ENCODE measurements around the gene SEC14L1.

The SEC14L1 gene

GRCh38 chr17:77197115-77197514, 56.3 kb downstream of the SEC14L1 start:
- DNase-seq: no peak

- DNase-seq: no peak
Observed at GRCh38 chr17:77200711-77201110, 59.9 kb downstream of the SEC14L1 start.

DNA sequence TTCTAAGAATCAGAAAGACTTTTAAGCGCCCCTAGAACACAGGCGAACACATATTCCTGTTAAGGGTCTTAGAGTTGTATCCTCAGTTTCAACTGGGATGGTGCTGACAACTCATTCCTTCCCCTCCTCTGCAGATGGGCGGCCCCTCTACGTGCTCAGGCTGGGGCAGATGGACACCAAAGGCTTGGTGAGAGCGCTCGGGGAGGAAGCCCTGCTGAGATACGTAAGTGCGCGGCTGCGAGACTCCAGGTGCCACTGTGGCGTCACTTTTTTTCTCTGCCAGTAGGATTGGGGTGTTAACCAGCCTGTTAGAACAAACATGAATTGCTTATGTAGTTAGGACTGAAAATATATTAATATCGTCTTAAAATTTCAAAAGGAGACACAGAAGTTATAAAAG, 62.7 kb downstream of the SEC14L1 start:
- no peak for DNase-seq

DNA sequence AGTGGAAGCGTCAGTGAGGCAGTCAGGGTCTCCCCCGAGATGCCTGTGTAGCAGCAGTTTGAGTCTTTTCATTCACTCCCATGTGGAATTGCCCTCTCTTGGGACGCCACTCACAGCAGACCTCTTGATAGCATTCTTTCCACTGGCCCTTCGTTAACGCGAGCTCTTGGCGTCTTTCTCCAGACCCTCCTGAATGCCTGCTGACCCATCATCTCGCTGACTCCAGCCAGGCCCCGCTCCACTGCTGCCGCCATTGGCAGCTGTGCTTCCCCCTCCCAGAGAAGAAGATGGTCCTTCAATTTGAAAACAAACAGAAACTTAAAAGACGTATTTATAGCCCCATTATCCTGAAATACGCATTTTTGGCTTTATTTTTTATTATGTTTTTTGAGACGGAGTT, 63.1 kb downstream of the SEC14L1 start:
- no peak for DNase-seq

DNA sequence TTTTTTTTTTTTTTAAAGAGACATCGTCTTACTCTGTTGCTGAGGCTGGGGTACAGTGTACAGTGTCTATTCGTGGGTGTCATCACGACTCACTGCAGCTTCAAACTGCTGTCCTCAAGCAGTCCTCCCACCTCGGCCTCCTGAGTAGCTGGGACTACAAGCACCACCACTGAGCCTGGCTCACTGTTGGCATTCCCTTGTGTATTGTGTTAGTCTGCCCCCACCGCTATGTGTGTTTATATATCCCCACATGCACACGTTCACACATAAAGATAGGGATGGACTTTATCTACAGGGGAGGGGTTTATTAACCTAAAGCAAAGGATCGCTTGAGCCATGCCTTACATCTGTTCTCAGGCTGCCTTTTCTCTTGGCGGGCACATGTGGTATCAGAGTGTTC, 63.8 kb downstream of the SEC14L1 start:
- DNase-seq: no peak

- DNase-seq: no peak
Observed at GRCh38 chr17:77205396-77206125, 64.8 kb downstream of the SEC14L1 start.

GRCh38 chr17:77206158-77206956, 65.6 kb downstream of the SEC14L1 start:
- peak; percentile 53 for DNase-seq

GRCh38 chr17:77207689-77208216, 67.0 kb downstream of the SEC14L1 start:
- DNase-seq: no peak

DNA sequence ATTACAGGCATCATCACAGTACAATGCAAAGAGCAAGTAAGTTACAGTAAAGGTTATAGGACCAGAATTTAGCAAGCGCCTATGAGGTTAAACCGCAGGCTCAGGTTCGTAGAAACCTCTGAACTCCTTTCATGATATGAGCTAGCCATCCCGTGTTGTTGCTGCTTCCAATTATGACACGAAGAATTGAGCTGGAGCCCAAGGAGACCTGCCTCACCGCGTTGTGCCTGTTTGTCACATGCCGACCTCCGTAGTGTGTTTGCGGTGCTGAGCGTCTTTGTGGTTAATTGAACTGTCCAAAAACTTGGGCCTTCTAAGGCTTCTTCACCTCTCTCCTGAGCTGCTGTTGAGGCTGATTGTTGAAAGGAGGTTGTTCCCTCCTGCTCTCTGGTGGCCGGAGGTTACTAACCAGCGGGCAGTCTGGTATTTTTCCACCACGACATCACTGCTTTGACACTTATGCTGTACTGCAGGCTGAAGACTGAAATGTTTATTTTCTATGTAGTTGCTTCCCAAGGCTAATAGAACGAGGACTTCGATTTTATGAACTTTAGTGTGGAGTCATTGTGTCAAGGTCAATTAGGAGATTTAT, 67.5 kb downstream of the SEC14L1 start:
- no peak for DNase-seq

DNA sequence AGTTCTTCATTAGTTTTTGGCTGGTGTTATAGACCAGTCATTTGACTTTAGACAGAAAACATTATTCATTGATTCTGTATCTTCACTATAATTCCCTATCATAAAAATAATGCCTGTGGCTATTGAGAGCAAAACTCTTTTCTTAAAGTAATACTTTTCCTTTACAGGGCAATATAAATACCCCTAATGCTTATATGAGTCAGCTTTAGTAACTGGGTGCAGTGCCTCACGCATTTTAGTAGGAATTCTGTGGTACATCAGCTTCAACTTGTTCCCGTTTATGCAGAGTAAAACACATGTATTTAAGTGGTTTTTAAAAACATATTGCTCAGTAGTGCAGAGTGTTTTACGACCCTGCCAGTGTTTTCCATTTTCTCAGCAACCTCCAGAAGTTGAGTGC, 68.1 kb downstream of the SEC14L1 start:
- no peak for DNase-seq

DNA sequence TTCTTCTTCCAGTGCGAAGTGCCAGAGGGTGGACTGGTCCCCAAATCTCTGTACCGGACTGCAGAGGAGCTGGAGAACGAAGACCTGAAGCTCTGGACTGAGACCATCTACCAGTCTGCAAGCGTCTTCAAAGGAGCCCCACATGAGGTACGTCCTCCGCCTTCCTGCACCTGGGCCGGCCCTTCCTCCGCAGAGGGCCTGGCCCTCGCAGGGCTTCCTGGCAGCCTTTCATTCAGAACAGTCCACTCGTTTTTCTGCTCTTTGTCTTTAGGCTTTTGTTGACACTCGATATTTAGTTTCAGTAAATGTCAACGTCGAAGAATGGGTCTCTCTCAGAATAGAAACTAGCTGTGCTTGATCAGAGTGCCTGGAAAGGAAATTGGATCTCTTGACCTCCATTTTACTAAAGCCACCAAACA, 68.6 kb downstream of the SEC14L1 start:
- no peak for DNase-seq

DNA sequence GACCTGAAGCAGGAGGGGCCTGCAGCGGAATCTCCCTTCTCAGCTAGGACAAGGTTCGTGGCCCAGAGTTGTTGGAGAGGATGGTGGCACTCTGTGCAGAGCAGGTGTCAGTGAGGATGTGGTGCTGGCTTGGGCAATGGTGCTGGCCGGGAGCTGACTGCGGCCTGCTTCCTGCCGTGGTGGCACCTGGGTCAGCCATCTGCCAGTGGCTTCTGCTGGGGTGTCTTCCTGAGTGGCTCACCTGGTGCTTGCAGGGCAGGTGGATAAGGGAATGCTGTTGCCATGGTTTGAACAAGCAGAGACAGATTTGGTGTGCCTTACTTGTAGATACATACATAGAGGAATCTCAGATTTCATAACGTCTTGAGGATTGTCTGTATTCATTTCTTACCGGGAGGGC, 69.6 kb downstream of the SEC14L1 start:
- no peak for DNase-seq

DNA sequence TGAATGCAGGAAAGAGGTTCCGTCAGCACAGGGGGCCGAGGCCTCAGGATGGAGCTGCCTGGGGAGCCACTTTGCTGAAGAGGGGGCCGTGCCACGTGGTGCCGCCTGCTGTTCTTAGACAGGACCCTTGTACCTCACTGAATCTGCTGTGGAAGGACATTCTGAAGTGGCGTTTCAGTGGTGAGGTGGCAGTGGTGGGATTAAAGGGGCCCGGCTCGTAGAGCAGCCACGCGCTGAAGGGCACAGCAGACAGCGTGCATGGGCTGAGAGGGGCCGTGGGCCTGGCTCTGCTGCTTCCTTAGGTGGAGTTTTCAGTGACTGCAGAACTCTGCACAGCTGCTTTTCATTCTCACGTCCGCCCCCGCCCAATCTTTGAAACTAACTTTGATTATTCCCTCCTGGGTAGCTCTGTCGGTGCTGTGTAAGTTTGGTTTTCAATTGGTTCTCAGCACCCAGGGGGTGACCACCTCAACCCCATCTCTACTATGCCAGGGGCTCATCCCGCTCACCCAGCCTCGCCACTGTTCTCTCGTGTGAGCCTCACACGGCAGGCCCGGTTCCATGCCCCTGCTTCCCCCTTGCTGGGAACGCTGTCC, 70.3 kb downstream of the SEC14L1 start:
- no peak for DNase-seq

- no peak for DNase-seq
Observed at GRCh38 chr17:77211681-77212080, 70.9 kb downstream of the SEC14L1 start.

- no peak for DNase-seq
Observed at GRCh38 chr17:77212081-77212832, 71.5 kb downstream of the SEC14L1 start.

GRCh38 chr17:77212833-77213777, 72.3 kb downstream of the SEC14L1 start:
- no peak for DNase-seq

- DNase-seq: no peak
Observed at GRCh38 chr17:77213778-77214132, 73.0 kb downstream of the SEC14L1 start.

- no peak for DNase-seq
Observed at GRCh38 chr17:77214328-77214727, 73.6 kb downstream of the SEC14L1 start.

DNA sequence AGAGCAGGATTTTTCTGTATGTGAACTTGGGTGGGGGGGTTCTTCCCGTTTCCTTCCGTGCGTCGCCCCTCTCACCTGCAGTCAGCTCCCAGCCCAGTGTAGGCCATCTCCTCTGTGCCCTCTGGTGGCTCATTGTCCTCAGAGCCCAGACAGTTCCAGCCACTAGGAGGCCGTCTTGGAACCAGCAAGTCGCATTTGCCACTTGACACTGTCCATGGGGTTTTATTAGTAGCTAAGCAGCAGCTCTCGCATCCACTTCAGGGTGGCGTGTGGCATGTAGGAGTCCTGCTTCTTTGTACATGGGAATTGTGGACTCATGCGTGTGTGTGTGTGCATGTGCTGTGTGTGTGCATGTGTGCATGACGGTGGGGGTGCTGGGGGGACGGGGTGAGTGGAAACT, 74.0 kb downstream of the SEC14L1 start:
- no peak for DNase-seq

DNA sequence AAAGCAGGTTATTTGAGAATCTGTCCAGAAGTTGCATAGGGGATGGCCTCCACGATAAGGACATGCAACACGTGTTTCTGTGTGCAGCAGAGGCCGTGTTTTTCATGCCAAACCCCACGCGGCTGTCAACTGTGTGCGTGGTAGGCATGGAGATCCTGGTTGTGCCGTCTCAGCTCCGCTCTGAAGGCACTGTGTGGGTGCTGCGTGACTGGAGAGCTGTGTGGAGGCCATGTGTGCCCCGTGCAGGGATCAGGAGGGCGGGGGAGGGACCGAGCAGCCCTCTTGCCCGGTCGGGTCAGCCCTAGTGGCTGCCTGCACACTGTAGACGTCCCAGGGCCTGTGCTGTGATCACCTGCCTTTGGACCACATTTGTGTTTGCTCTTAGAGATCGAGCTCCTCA, 74.5 kb downstream of the SEC14L1 start:
- no peak for DNase-seq

GRCh38 chr17:77216486-77216885, 75.7 kb downstream of the SEC14L1 start:
- DNase-seq: no peak

- no peak for DNase-seq
Observed at GRCh38 chr17:77217123-77217522, 76.4 kb downstream of the SEC14L1 start.

All from GF-D8 (cell line).